Activated naive CD4-positive, alpha-beta T cell (primary cell): ENCODE results near the gene P3H3.
"Not testable (repeated sequence)": the region's sequence is repeated elsewhere in the genome, so short reads cannot be mapped to it uniquely, and the experiment has no call there.

Experiments used
- DNase-seq, 4 experiments: peaks; one replicate each; lab custom pipeline; 2025; lab: John Stamatoyannopoulos, UW

P3H3 gene

GRCh38 chr12:6866163-6866919, 38.1 kb downstream of the P3H3 start:
- DNase-seq, result no peak

- DNase-seq, result no peak
These were observed 38.8 kb downstream of the P3H3 start for GRCh38 chr12:6866920-6867412.

- peak; percentile 45 to 70 (median 54) for DNase-seq
These were observed 39.4 kb downstream of the P3H3 start, which contains the start of gene TPI1 for GRCh38 chr12:6867413-6868210. TPI1 (plus strand) TSS chr12:6867531; CDS start chr12:6867567, 36 bp downstream.

GRCh38 chr12:6868211-6869048, 40.2 kb downstream of the P3H3 start:
- no peak for DNase-seq

GRCh38 chr12:6869049-6870021, 41.1 kb downstream of the P3H3 start:
- DNase-seq, result peak; percentile 59 to 81 (median 70)

GRCh38 chr12:6870304-6870703, 42.1 kb downstream of the P3H3 start:
- DNase-seq, result not testable (repeated sequence)

GRCh38 chr12:6871052-6871957, 43.1 kb downstream of the P3H3 start:
- DNase-seq, result no peak

- DNase-seq, result peak; percentile 64 to 83 (median 67)
These were observed 44.2 kb downstream of the P3H3 start for GRCh38 chr12:6872073-6873048.

GRCh38 chr12:6873094-6874014, 45.1 kb downstream of the P3H3 start, which contains the start of gene SPSB2:
SPSB2 (minus strand) TSS chr12:6873303; CDS start chr12:6872901, 402 bp downstream.
- peak; percentile 93 to 99 (median 96) for DNase-seq

- DNase-seq, result not testable (repeated sequence)
These were observed 45.8 kb downstream of the P3H3 start for GRCh38 chr12:6874015-6874368.

GRCh38 chr12:6879824-6880223, 51.6 kb downstream of the P3H3 start:
- DNase-seq, result not testable (repeated sequence)

GRCh38 chr12:6883252-6883651, 55.0 kb downstream of the P3H3 start:
- no peak for DNase-seq

GRCh38 chr12:6883683-6884082, 55.5 kb downstream of the P3H3 start:
- DNase-seq, result no peak

GRCh38 chr12:6884539-6884938, 56.3 kb downstream of the P3H3 start:
- DNase-seq, result no peak

- DNase-seq, result not testable (repeated sequence)
These were observed 58.2 kb downstream of the P3H3 start for GRCh38 chr12:6886206-6886999.

GRCh38 chr12:6887460-6887859, 59.3 kb downstream of the P3H3 start:
- no peak for DNase-seq
